GM21515 (cell line): ENCODE measurements around the gene LHPP.

Experiments used
- ATAC-seq: cut with Tn5 transposase; IDR thresholded peaks from one replicate; pipeline ENCODE4 v1.9.1; 2021; ENCODE audit not compliant: unreplicated experiment

The LHPP gene

GRCh38 chr10:124495725-124496124, 34.1 kb downstream of the LHPP start:
- no peak for ATAC-seq

- ATAC-seq: no peak
These were observed 34.5 kb downstream of the LHPP start for GRCh38 chr10:124496150-124496549.

GRCh38 chr10:124496620-124497019, 35.0 kb downstream of the LHPP start:
- no peak for ATAC-seq

DNA sequence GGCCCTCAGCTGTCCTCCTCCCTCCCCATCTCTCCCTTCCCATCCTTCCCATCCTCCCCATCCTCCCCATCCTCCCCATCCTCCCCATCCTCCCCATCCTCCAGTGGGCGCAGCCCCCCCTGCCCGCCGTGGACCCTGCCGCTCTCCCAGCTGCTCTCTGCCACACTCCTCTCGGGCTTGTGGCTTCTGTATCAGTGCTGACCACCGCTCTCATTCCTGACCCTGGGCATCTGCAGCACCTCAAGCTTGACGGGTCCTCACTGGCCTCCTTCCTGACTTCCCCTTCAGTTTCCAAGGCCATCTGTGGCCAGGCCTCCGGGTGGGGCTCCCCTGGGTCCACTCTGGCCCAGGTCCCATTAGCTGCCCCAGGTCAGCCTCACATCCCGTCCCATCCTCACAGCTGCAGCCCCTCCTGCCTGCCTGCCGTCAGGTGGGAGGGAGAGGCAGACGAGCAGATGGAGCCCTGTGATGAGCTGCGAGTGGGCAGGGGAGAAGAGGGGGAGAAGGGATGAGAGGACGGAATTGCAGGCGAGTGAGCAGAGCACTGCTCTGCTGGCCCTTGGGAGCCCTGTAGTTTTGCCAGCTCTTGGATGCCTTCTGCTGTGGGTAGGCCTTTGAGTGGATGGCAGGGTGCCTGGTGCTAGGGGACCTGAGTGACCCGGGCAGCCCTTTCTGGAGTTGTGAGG, 35.7 kb downstream of the LHPP start:
- no peak for ATAC-seq

DNA sequence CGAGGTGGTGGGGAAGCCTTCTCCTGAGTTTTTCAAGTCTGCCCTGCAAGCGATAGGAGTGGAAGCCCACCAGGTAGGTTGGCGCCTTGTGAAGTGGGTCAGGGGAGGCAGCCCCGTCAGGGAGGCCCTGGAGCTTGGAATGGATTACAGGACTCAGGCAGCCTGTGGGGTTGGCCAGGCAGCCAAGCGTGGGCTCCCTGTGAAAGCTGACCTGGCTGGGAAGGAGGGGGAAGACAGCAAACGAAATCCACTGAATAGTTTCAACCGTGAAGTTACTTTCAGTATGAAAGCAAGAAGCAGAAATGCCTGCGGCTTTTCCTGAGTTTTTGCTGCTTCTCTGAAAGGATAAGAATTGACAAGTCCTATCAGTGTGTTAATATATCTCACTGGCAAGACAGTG, 36.4 kb downstream of the LHPP start:
- no peak for ATAC-seq

GRCh38 chr10:124500757-124501156, 39.1 kb downstream of the LHPP start:
- ATAC-seq: no peak

- ATAC-seq: no peak
These were observed 43.1 kb downstream of the LHPP start for GRCh38 chr10:124504711-124505110.

- no peak for ATAC-seq
These were observed 43.7 kb downstream of the LHPP start for GRCh38 chr10:124505279-124505678.

DNA sequence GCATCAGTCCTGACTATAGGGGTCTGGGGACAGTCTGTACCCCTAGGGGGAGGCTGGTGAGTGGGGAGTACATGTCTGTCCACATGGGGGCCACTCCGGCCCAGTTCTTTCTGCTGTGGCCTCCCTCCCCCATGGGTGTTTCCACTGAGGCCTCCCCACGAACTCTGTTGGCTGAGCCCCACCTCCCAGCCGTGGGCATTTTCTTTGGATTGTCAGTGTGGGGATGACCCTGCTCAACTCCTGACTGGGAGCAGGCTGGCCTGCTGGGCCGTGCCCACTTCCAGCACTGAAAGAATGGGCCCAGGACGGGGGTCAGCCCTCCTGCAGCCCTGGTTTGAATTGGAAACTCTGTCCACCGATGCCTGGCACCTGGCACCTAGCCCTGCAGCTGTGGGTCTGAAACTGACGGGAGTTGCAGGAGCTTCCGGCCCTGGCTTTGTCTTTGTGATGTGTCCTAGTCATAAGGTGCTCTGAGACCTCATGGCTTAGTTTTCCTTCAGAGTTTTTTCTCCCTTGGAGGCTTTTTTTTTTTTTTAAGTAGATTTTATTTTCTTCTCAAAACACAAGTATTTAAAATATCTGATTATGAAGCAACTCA, 46.5 kb downstream of the LHPP start:
- ATAC-seq: no peak

DNA sequence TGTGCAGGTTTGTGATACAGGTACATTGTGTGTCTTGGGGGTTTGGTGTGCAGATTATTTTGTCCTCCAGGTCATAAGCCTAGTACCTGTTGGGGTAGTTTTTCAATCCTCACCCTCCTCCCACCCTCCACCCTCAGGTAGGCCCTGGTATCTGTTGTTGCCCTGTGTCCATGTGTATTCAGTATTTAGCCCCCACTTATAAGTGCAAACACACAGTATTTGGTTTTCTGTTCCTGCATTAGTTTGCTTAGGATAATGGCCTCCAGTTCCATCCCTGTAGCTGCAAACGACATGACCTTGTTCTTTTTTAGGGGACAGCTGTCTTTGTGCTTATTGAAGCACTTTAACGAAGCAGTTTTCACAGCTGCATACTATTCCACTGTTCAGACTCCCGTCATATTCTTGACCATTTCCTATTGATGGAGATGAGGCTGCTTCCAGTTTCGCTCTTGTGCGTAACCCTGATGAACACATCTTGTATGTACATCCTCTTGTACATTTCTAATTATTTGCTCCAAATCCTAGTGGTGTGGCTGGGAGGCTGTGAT, 47.4 kb downstream of the LHPP start:
- ATAC-seq: no peak

GRCh38 chr10:124509880-124510632, 48.4 kb downstream of the LHPP start:
- ATAC-seq: no peak

GRCh38 chr10:124510759-124511158, 49.1 kb downstream of the LHPP start:
- no peak for ATAC-seq

DNA sequence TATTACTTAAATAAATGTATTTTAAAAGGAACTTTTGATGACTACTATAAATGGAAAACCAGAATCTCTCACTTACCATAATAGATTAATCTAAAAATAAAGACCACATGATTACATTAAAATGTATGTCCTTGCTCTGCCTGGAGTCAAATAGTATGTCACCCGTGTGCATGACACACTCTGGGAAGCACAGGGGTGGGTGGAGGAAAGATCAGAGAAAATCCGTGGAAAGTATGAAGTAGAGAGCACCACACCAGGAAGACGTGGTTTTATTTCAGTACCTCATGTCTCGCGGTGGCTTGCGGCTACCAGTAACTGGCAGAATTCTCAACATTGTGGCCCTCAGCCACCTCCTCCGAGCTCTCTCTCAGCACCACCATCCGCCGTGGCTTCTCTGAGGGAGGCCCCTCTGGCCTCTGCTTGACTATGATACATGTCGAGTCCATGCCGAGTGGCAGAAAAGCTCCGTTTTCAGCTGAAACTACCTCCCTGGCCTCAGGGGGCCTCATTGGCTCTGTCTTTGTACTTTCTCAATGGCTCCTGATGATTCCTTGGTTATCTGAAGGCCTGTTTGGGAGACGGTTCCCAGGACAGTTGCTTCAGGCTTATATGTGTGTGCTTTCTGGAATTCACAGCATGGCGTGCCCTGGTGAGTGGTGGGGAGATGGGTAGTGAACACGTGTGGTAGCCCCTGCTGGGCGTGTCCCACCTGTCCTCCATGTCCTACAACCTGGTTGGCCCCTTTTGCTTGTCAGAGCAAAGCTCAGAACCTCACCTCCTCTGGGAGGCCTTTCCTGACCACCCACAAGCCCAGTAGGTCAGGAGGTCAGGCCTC, 49.8 kb downstream of the LHPP start:
- no peak for ATAC-seq

- ATAC-seq: no peak
These were observed 50.4 kb downstream of the LHPP start for GRCh38 chr10:124512040-124512428.

GRCh38 chr10:124512600-124512999, 51.0 kb downstream of the LHPP start:
- ATAC-seq: no peak

DNA sequence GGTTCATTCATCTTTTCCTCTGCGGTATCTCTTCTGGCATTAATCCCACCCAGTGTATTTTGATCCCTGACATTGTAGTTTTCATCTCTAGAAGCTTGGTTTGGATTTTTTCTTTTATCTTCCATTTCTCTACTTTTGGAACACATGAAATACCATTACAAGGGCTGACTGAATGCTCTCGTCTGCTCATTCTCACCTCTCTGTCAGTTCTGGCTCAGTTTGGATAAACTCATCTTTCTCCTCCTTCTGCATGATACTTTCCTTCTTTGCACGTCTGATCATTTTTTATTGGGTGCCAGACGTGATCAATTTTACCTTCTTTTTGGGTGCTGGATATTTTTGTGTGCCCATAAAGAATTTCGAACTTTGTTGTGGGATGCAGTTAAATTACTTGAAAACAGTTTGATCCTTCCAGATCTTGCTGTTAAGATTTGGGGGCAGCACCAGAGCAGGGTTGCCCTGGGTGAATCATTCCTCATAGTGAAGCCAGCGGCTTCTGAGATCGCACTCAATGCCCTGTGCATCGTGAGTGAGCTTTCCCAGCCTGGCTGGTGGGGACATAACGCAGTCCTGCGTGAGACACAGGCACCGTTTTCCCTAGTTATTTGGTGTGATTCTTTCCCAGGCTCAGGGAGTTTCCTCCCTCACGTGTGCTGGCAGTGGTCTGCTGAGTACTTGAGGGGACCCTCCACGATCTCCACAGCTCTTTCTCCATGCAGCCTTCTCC, 53.8 kb downstream of the LHPP start:
- ATAC-seq: no peak

DNA sequence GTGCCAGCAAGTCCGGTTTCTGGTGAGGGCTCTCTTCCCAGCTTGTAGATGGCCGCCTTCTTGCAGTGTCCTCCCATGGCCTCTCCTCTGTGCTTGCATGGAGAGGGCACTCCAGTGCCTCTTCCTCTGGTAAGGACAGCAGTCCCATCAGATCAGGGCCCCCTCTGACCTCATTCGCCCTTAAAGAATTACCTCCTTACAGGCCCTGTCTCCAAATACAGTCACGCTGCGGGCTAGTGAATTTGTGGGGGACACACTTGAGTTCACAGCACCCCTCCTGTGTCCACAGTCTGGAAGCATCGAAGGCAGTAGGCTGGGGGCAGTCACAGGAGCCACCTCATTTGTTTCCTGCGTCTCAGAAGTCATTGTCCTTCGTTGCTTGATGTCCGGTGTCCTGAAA, 54.6 kb downstream of the LHPP start:
- no peak for ATAC-seq

GRCh38 chr10:124516746-124517397, 55.2 kb downstream of the LHPP start:
- ATAC-seq: no peak

DNA sequence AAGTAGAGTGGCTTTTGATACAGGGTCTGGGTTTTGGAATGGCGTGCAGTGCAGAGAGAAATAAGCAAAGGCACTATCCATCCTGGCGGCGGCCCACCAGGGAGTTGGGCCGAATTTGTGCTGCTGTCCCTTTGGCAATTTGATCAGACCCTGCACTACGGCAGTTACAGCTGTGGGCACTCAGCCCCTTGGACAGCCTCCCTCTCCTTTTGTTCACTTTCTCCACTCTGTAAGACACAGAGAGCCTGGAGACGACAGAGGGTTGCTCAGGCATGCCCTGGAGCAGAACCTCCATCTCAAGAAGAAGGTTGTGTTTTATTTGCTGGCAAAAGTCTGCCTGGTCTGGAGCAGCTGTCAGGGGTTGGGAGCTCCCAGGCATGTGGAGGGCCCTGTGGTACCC, 55.8 kb downstream of the LHPP start:
- ATAC-seq: no peak

GRCh38 chr10:124517931-124518330, 56.3 kb downstream of the LHPP start:
- ATAC-seq: no peak
